Hepatocyte (in vitro differentiated cells): ENCODE measurements around the gene ZNF775. TPM values are rescaled to one million over a fixed set of nuclear protein-coding genes. Genes with fewer than 3 reads are reported as not detected.

Experiments
- DNase-seq: peaks from one replicate; pipeline ENCODE4 v3.0.0-alpha.2; 2016; ENCODE audit warnings: low spot score
- H2AFZ ChIP-seq: fragments of 200-600 bp; sonication (generic); 2 replicates; pipeline ENCODE4 v1.6.0; 2016; ENCODE audit warnings: antibody characterized with exemption, mild to moderate bottlenecking
- H3K27ac ChIP-seq: fragments of 200-600 bp; sonication (generic); 2 replicates; pipeline ENCODE4 v1.5.1; 2016; ENCODE audit warnings: mild to moderate bottlenecking
- H3K27me3 ChIP-seq: fragments of 200-600 bp; sonication (generic); 2 replicates; pipeline ENCODE4 v1.6.1; 2016
- H3K36me3 ChIP-seq: fragments of 200-600 bp; sonication (generic); replicated peaks from 2 replicates; pipeline ENCODE4 v1.5.1; 2016; ENCODE audit warnings: low read depth; ENCODE audit not compliant: insufficient read depth
- H3K4me1 ChIP-seq: fragments of 200-600 bp; sonication (generic); 2 replicates; pipeline ENCODE4 v1.5.1; 2016; ENCODE audit warnings: mild to moderate bottlenecking, moderate library complexity; ENCODE audit not compliant: insufficient read depth
- H3K4me2 ChIP-seq: fragments of 200-600 bp; sonication (generic); 2 replicates; pipeline ENCODE4 v1.6.0; 2016
- H3K4me3 ChIP-seq: fragments of 200-600 bp; sonication (generic); 2 replicates; pipeline ENCODE4 v1.5.1; 2016; ENCODE audit warnings: mild to moderate bottlenecking
- H3K79me2 ChIP-seq: fragments of 200-600 bp; sonication (generic); 2 replicates; pipeline ENCODE4 v1.6.0; 2017; ENCODE audit warnings: mild to moderate bottlenecking
- H3K9me2 ChIP-seq: fragments of 200-600 bp; sonication (generic); replicated peaks from 2 replicates; pipeline ENCODE4 v1.6.0; 2017; ENCODE audit warnings: mild to moderate bottlenecking; ENCODE audit not compliant: insufficient read depth
- H3K9me3 ChIP-seq: fragments of 200-600 bp; sonication (generic); 2 replicates; pipeline ENCODE4 v1.5.1; 2016; ENCODE audit warnings: low read depth, mild to moderate bottlenecking
- H4K20me1 ChIP-seq: fragments of 200-600 bp; sonication (generic); 2 replicates; pipeline ENCODE4 v1.6.0; 2016; ENCODE audit warnings: mild to moderate bottlenecking; ENCODE audit not compliant: insufficient read depth, poor library complexity, severe bottlenecking
- CTCF ChIP-seq: fragments of 200-600 bp; sonication (generic); IDR thresholded peaks from 2 replicates; pipeline ENCODE4 v1.5.1; 2016; ENCODE audit warnings: antibody characterized with exemption, mild to moderate bottlenecking; ENCODE audit not compliant: poor library complexity
- EZH2 ChIP-seq: fragments of 200-600 bp; sonication (generic); IDR thresholded peaks from 2 replicates; pipeline ENCODE4 v1.6.1; 2016; ENCODE audit warnings: antibody characterized with exemption, mild to moderate bottlenecking, borderline replicate concordance
- EZH2phosphoT487 ChIP-seq: fragments of 200-600 bp; sonication (generic); IDR thresholded peaks from one replicate; pipeline ENCODE4 v1.6.1; 2018; ENCODE audit warnings: antibody characterized with exemption, mild to moderate bottlenecking, low read depth, moderate library complexity; ENCODE audit not compliant: unreplicated experiment, severe bottlenecking
- WGBS: methylation state at CpG from one replicate; pipeline ENCODE4 v1.1.6; 2016; ENCODE audit warnings: low lambda C conversion rate; ENCODE audit errors: missing lambda C conversion rate; 5-methylcytosine and 5-hydroxymethylcytosine counted together
- polyA plus RNA-seq: library from polyadenylated mRNA; unstranded; fragments of >200 nt; fragmentation: Nextera tagmentation; extraction: Ambion mirVana; gene quantifications from 2 replicates; pipeline ENCODE4 v1.2.1, GENCODE V29; 2016
- total RNA-seq: library from RNA; depleted of rRNA; stranded (reverse); fragments of >200 nt; gene quantifications from 2 replicates; pipeline ENCODE4 v1.2.3, GENCODE V29; 2014

The ZNF775 gene
- total and polyA plus RNA-seq, 2 experiments from 2014 or later: 5.2 to 10.6 TPM

DNA sequence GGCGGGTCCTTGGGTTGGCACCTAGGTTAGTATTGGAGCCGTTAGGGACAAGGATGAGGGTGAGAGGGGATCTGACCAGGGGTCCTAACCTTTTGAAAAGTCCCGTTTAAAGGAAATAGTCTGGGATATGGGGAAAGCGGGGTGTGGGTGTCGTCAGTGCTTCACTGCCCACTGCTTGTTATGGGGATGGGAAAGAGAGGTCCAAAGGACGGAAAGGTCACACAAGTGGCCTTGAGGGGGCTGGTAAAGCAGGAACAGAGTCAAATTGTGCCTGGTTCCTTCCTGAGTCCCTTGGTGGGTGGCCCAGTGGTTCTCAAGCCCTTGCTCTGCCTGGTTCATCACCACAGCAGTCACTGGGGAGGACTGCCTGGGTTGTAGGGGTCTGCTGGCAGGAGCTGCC lies 2.6 kb upstream of the ZNF775 start:
- peaks cover 67% of the 10 kb centered on the region for H3K79me2 ChIP-seq
- 71% methylated on average over 6 of the region's 6 CpGs for WGBS
- H4K20me1 ChIP-seq: no peaks in the 10 kb centered on the region
- DNase-seq: no peak
- H2AFZ ChIP-seq: no peak overlapping the region
- H3K4me3 ChIP-seq: no peak overlapping the region
- H3K36me3 ChIP-seq: no peaks in the 10 kb centered on the region
- H3K9me3 ChIP-seq: no peaks in the 10 kb centered on the region
- H3K27me3 ChIP-seq: no peaks in the 10 kb centered on the region
- H3K4me2 ChIP-seq: peak overlapping the region; percentile 93
- peaks cover 55% of the 10 kb centered on the region for H3K4me1 ChIP-seq
- H3K9me2 ChIP-seq: no peaks in the 10 kb centered on the region
- TF ChIP-seq EZH2phosphoT487: no peak
- peak overlapping the region; percentile 95 for H3K27ac ChIP-seq

- WGBS: 50% methylated on average over 3 of the region's 3 CpGs
- peak overlapping the region; percentile 93 for H3K4me2 ChIP-seq
These were observed 1.9 kb upstream of the ZNF775 start for GRCh38 chr7:150377196-150377595.

GRCh38 chr7:150377635-150378034 lies 1.5 kb upstream of the ZNF775 start:
- Histone ChIP-seq H3K9me2 (no peaks in the 10 kb centered on the region), H3K27me3 (no peaks in the 10 kb centered on the region), H3K4me3 (no peak overlapping the region), H3K9me3 (no peaks in the 10 kb centered on the region), H3K36me3 (no peaks in the 10 kb centered on the region), H4K20me1 (no peaks in the 10 kb centered on the region), H3K27ac (peak overlapping the region; percentile 95), H3K79me2 (peaks cover 66% of the 10 kb centered on the region), H3K4me1 (peaks cover 58% of the 10 kb centered on the region), H2AFZ (no peak overlapping the region), H3K4me2 (peak overlapping the region; percentile 93)
- TF ChIP-seq EZH2: no peak
- TF ChIP-seq EZH2phosphoT487: no peak
- no peak for TF ChIP-seq CTCF
- peak; percentile 60 for DNase-seq
- WGBS: 35% methylated on average over 4 of the region's 4 CpGs

More at GRCh38 chr7:150377196-150377595, 1.9 kb upstream of the ZNF775 start:
- Histone ChIP-seq H3K9me2 (no peaks in the 10 kb centered on the region), H3K27me3 (no peaks in the 10 kb centered on the region), H3K36me3 (no peaks in the 10 kb centered on the region), H3K27ac (peak overlapping the region; percentile 95), H2AFZ (no peak overlapping the region), H3K4me1 (peaks cover 55% of the 10 kb centered on the region), H3K9me3 (no peaks in the 10 kb centered on the region), H3K79me2 (peaks cover 66% of the 10 kb centered on the region), H3K4me3 (no peak overlapping the region), H4K20me1 (no peaks in the 10 kb centered on the region)
- no peak for DNase-seq
- TF ChIP-seq CTCF: no peak
- no peak for TF ChIP-seq EZH2phosphoT487
- TF ChIP-seq EZH2: no peak

- TF ChIP-seq EZH2: no peak
- peak; percentile 21 for TF ChIP-seq CTCF
- Histone ChIP-seq H3K9me2 (no peaks in the 10 kb centered on the region), H3K4me1 (peaks cover 63% of the 10 kb centered on the region), H3K4me3 (peak overlapping the region; percentile 66), H3K27ac (peak overlapping the region; percentile 95), H3K9me3 (no peaks in the 10 kb centered on the region), H2AFZ (peak overlapping the region; percentile 85), H3K27me3 (no peaks in the 10 kb centered on the region), H3K79me2 (peaks cover 63% of the 10 kb centered on the region), H3K36me3 (no peaks in the 10 kb centered on the region), H4K20me1 (no peaks in the 10 kb centered on the region), H3K4me2 (peak overlapping the region; percentile 93)
- DNase-seq: peak; percentile 84
- WGBS: 4% methylated on average over 32 of the region's 32 CpGs
These were observed 846 bp upstream of the ZNF775 start for GRCh38 chr7:150378115-150378852.
